Kidney (tissue), 14 donors: ENCODE measurements around the gene NT5DC2. TPM values are rescaled to one million over a fixed set of nuclear protein-coding genes. Genes with fewer than 3 reads are reported as not detected.

Source experiments
- DNase-seq, 5 donors: peaks; one replicate each; pipeline ENCODE4 v3.0.0-alpha.2; 2013 to 2020
- FAIRE-seq: peaks from 2 replicates; lab custom pipeline; 2012; peaks lifted over from hg19 to GRCh38; lab: Jason Lieb, UNC
- H3K27ac ChIP-seq, 2 donors: one replicate each; pipeline ENCODE4 v1.7.0; 2013; ENCODE audit warnings: low read depth in 2 of 2, low read length in 2 of 2, inconsistent platforms in 1 of 2
- H3K27me3 ChIP-seq: one replicate; pipeline ENCODE4 v1.7.1; 2013; ENCODE audit warnings: low read length, inconsistent platforms; ENCODE audit not compliant: control insufficient read depth, insufficient read depth
- H3K36me3 ChIP-seq, 3 donors: one replicate each; pipeline versions ENCODE4 v1.7.0 to v1.7.1; 2013; ENCODE audit warnings: low read length in 3 of 3, control low read depth in 1 of 3, inconsistent platforms in 1 of 3; ENCODE audit not compliant: insufficient read depth in 3 of 3, control insufficient read depth in 2 of 3
- H3K4me1 ChIP-seq, 3 donors: one replicate each; pipeline versions ENCODE4 v1.7.0 to v1.7.1; 2013; ENCODE audit warnings: low read length in 3 of 3, inconsistent platforms in 1 of 3, low read depth in 1 of 3; ENCODE audit not compliant: control insufficient read depth in 2 of 3, insufficient read depth in 2 of 3
- H3K4me3 ChIP-seq, 3 donors: one replicate each; pipeline versions ENCODE4 v1.7.0 to v1.8.1; 2013; ENCODE audit warnings: low read length in 3 of 3, control low read depth in 1 of 3, inconsistent platforms in 1 of 3
- H3K9ac ChIP-seq, 3 donors: one replicate each; pipeline versions ENCODE4 v1.7.0 to v1.7.1; 2013; ENCODE audit warnings: low read length in 3 of 3, control low read depth in 1 of 3, inconsistent platforms in 1 of 3
- H3K9me3 ChIP-seq, 3 donors: one replicate each; pipeline versions ENCODE4 v1.7.0 to v1.7.1; 2013; ENCODE audit warnings: low read length in 3 of 3, control low read depth in 1 of 3, inconsistent platforms in 1 of 3; ENCODE audit not compliant: control insufficient read depth in 2 of 3, insufficient read depth in 1 of 3
- CTCF ChIP-seq: IDR thresholded peaks from 3 replicates; pipeline ENCODE4 v1.5.1; 2012; ENCODE audit warnings: mild to moderate bottlenecking, moderate library complexity, borderline replicate concordance; ENCODE audit not compliant: insufficient read depth; ENCODE audit errors: extremely low read depth
- intact Hi-C: fragments of 100-400 bp; cut with DNase I; formaldehyde crosslinking; loops from one replicate; pipeline ENCODE4 v1.11.1; 2022
- polyA plus RNA-seq: library from polyadenylated mRNA; stranded (reverse); fragments of 350-450 nt; fragmentation: Illumina TruSeq; extraction: RNeasy Lipid Tissue Mini Kit (QIAGEN cat#74804); gene quantifications from one replicate; pipeline ENCODE4 v1.2.3, GENCODE V29; 2014; ENCODE audit warnings: low read depth, low replicate concordance; ENCODE audit not compliant: insufficient read depth
- total RNA-seq: library from RNA; stranded (reverse); fragmentation: NEBNext Ultra II Directional; extraction: Animal tissue kit (Norgen Biotek cat#: 25700); gene quantifications from one replicate; pipeline ENCODE4 v1.2.1, GENCODE V29; 2021
- donor health status: control.
- donor health status: control.
- donor health status: control.
- donor health status: control.
- donor health status: control.
- donor health status: DM: yes; HTN: yes; CAD: no.
- donor health status: Normal renal cell carcinoma (clear cell type).

The NT5DC2 gene
- total and polyA plus RNA-seq, 2 donors from 2014 or later: 47.3 to 75.7 TPM

DNA sequence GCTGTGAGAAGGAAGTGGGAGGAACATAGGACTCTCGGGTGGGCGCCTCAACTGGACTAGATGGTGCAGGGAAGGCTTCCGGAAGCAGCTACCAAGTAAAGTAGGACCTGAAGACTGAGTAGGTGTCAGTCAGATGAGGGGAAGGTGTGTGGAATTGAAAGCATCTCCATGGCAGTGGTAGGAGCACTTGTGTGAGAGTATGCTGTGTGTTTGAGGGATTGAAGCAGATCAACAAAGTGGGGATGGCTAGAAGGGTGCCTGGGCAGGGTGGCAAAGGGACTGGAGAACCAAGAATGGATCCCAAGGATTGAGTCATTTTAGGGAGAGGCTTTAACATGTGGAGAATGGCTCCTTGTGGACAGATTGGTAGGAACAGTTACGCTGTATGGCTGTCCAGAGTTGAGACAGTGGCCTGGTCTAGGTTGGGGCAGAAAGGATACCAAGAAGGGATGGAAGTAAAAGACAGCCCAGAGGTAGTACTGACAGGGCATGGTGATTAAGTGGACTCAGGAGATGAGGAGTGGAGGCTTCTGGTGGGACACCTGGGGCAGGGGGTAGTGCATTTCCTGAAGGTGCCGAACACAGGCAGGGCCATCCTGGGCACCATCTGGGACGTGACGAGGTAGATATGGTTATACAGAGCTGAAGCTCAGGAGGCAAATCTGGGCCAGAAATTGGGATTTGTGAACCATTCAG, 4.2 kb upstream of the NT5DC2 start:
- Histone ChIP-seq H3K9me3 (no peaks in the 10 kb centered on the region), H3K27me3 (no peaks in the 10 kb centered on the region), H3K4me3 (peak overlapping the region; percentile 87 to 97 (median 93)), H3K27ac (peak overlapping the region; percentile 87 to 96), H3K4me1 (peaks cover 3 to 28% (median 12%) of the 10 kb centered on the region in 3 donors), H3K9ac (peak overlapping the region; percentile 63 to 97 (median 80)), H3K36me3 (peaks cover 0 to 10% (median 0%) of the 10 kb centered on the region in 3 donors)
- intact Hi-C loops: no loop called here
- DNase-seq: peak in 1 of 5 donors; percentile 33
- no peak for TF ChIP-seq CTCF
- FAIRE-seq: no peak

DNA sequence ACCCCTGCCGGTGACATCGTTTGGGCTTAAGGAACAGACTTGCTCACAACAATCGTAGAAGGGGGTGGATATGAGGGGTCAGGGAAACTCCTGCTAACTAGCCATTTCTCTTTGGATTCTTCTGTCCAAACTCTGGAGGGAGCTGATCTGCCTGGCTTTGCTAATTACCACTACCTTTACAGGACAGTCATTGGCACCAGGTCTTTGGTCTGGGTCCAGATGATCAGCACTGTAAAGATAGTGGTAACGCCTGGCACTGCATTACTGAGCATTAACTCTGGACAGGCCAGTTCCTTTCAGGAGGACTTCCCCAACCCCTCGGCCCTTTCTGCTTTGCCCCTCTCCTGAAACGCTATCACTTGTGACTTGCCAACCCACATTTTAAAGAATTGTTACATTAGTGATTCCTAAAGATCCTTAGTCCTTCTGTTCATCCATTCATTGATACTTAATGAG, 3.5 kb upstream of the NT5DC2 start:
- H3K4me1 ChIP-seq: peaks cover 3 to 31% (median 12%) of the 10 kb centered on the region in 3 donors
- H3K36me3 ChIP-seq: peaks cover 0 to 10% (median 0%) of the 10 kb centered on the region in 3 donors
- FAIRE-seq (no peak), DNase-seq (no peak)
- no peaks in the 10 kb centered on the region for H3K27me3 ChIP-seq
- no peak for TF ChIP-seq CTCF
- H3K27ac ChIP-seq: peak overlapping the region; percentile 87 to 96
- no peaks in the 10 kb centered on the region for H3K9me3 ChIP-seq
- H3K9ac ChIP-seq: peak overlapping the region; percentile 63 to 97 (median 80)
- H3K4me3 ChIP-seq: peak overlapping the region; percentile 87 to 97 (median 93)
- intact Hi-C loops: no loop called here

DNA sequence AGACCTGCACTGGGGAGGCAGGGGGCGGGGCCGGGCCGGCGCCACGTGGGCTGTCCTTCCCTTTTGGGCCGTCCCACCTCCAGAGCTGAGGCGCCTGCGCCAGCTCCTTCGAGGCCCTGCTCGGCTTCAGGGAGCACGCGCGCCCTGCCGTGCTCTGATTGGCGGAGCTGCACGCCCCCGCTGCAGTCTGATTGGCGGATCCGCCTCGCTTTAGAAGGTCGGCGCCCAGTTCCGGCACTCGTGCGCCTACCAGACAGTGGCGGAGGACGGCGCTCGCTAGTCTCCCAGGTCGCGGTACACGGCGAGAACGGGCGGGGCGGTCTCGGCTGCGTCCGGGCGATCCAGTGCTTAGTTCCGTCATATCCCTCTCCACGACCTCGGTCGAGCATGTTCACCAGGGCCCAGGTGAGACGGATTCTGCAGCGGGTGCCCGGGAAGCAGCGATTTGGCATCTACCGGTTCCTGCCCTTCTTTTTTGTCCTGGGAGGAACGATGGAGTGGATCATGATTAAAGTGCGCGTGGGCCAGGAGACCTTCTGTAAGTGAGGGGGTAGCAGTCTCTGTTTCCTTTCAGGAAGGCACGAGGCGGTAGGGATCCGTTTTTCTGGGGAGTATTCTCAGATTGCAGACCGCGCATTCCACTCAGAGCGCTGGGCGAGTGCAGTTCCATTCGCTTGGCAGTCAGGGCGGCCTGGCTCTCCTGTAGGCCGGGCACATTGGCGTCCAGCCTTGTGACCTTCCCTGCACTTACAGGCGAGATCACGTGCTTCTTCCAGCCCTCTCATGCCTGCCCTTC, 2.9 kb upstream of the NT5DC2 start, which contains the start of gene UQCC5:
TSS of gene UQCC5 (plus strand) at position 237 of the 796 bp plus-strand sequence. CDS start at position 388, 151 bp downstream.
- Histone ChIP-seq H3K4me1 (peaks cover 3 to 31% (median 12%) of the 10 kb centered on the region in 3 donors), H3K27ac (peak within 1 kb of the TSS; percentile 87 to 96), H3K9ac (peak within 1 kb of the TSS; percentile 63 to 97 (median 80)), H3K4me3 (peak within 1 kb of the TSS; percentile 87 to 97 (median 93)), H3K36me3 (peaks cover 0 to 10% (median 0%) of the 10 kb centered on the region in 3 donors), H3K27me3 (no peaks in the 10 kb centered on the region), H3K9me3 (no peaks in the 10 kb centered on the region)
- intact Hi-C loops: no loop called here
- peak; percentile 5 for TF ChIP-seq CTCF
- peak; percentile 98 to 100 (median 99) for DNase-seq
- FAIRE-seq: peak; percentile 91
